ENCODE results near the gene FDXR.

FDXR gene

GRCh38 chr17:74824961-74825627, 47.7 kb downstream of the FDXR start:
- TF ChIP-seq CTCF (IDR thresholded peaks at IDR 0.05; ENCODE audit: low read depth, low read length): no peak
- no peak overlapping the region for H3K4me3 ChIP-seq (replicated peaks in 1 of 2; ENCODE audit: low read depth in 2 of 2, low read length in 2 of 2)
- no peak for DNase-seq (ENCODE audit: low read depth in 2 of 2)

GRCh38 chr17:74822939-74823367, 49.8 kb downstream of the FDXR start:
- DNase-seq (ENCODE audit: low read depth in 2 of 2): no peak
- TF ChIP-seq CTCF (IDR thresholded peaks at IDR 0.05; ENCODE audit: low read depth, low read length): no peak
- no peak overlapping the region for H3K4me3 ChIP-seq (replicated peaks in 1 of 2; ENCODE audit: low read depth in 2 of 2, low read length in 2 of 2)

- no peak for TF ChIP-seq CTCF (IDR thresholded peaks at IDR 0.05; ENCODE audit: low read depth, low read length)
- DNase-seq (ENCODE audit: low read depth in 2 of 2): no peak
- no peak overlapping the region for H3K4me3 ChIP-seq (replicated peaks in 1 of 2; ENCODE audit: low read depth in 2 of 2, low read length in 2 of 2)
These were observed 50.4 kb downstream of the FDXR start for GRCh38 chr17:74822335-74822938.

GRCh38 chr17:74821655-74822334, 51.0 kb downstream of the FDXR start:
- TF ChIP-seq CTCF (IDR thresholded peaks at IDR 0.05; ENCODE audit: low read depth, low read length): no peak
- no peak overlapping the region for H3K4me3 ChIP-seq (replicated peaks in 1 of 2; ENCODE audit: low read depth in 2 of 2, low read length in 2 of 2)
- no peak for DNase-seq (ENCODE audit: low read depth in 2 of 2)

- no peak overlapping the region for H3K4me3 ChIP-seq (replicated peaks in 1 of 2; ENCODE audit: low read depth in 2 of 2, low read length in 2 of 2)
- TF ChIP-seq CTCF (IDR thresholded peaks at IDR 0.05; ENCODE audit: low read depth, low read length): no peak
- no peak for DNase-seq (ENCODE audit: low read depth in 2 of 2)
These were observed 52.9 kb downstream of the FDXR start for GRCh38 chr17:74819801-74820436.

- DNase-seq (ENCODE audit: low read depth in 2 of 2): no peak
These were observed 54.4 kb downstream of the FDXR start for GRCh38 chr17:74818291-74818938.

More at GRCh38 chr17:74818291-74818938, 54.4 kb downstream of the FDXR start:
- no peak for TF ChIP-seq CTCF (IDR thresholded peaks at IDR 0.05; ENCODE audit: low read depth, low read length)
- H3K4me3 ChIP-seq (replicated peaks in 1 of 2; ENCODE audit: low read depth in 2 of 2, low read length in 2 of 2): no peak overlapping the region
